ENCODE results near the gene SYT17. TPM values are rescaled to one million over a fixed set of nuclear protein-coding genes. Genes with fewer than 3 reads are reported as not detected.

Gene SYT17
- polyA plus RNA-seq, 1 donor from 2014 or later: 3.2 TPM

- Mint-ChIP-seq H3K9me3 (peaks cover 5 to 16% (median 12%) of the 10 kb centered on the region in 3 donors), H3K36me3 (peaks cover 9% of the 10 kb centered on the region), H3K27me3 (no peaks in the 10 kb centered on the region), H3K4me3 (no peak overlapping the region), H3K27ac (no peak overlapping the region), H3K4me1 (peaks cover 17 to 26% (median 24%) of the 10 kb centered on the region in 3 donors)
These were observed 35.4 kb downstream of the SYT17 start for GRCh38 chr16:19203374-19203966.

GRCh38 chr16:19210280-19210924 is 42.4 kb downstream of the SYT17 start:
- H3K36me3 Mint-ChIP-seq: peaks cover 2% of the 10 kb centered on the region
- peak overlapping the region; percentile 75 to 94 (median 86) for H3K4me3 Mint-ChIP-seq
- peaks cover 0 to 2% (median 2%) of the 10 kb centered on the region in 3 donors for H3K9me3 Mint-ChIP-seq
- peak overlapping the region; percentile 85 to 97 (median 93) for H3K27ac Mint-ChIP-seq
- no peaks in the 10 kb centered on the region for H3K27me3 Mint-ChIP-seq
- H3K4me1 Mint-ChIP-seq: peaks cover 21 to 36% (median 31%) of the 10 kb centered on the region in 3 donors

- no peaks in the 10 kb centered on the region for H3K27me3 Mint-ChIP-seq
- H3K4me3 Mint-ChIP-seq: peak overlapping the region; percentile 75 to 94 (median 86)
- peaks cover 17 to 35% (median 31%) of the 10 kb centered on the region in 3 donors for H3K4me1 Mint-ChIP-seq
- peak overlapping the region; percentile 85 to 97 (median 93) for H3K27ac Mint-ChIP-seq
- peaks cover 2% of the 10 kb centered on the region for H3K36me3 Mint-ChIP-seq
- H3K9me3 Mint-ChIP-seq: peaks cover 0 to 2% (median 2%) of the 10 kb centered on the region in 3 donors
These were observed 42.9 kb downstream of the SYT17 start for GRCh38 chr16:19210968-19211367.

GRCh38 chr16:19212059-19212458 is 44.0 kb downstream of the SYT17 start:
- Mint-ChIP-seq H3K27me3 (no peaks in the 10 kb centered on the region), H3K36me3 (peaks cover 3% of the 10 kb centered on the region), H3K27ac (no peak overlapping the region), H3K9me3 (peaks cover 0 to 4% (median 2%) of the 10 kb centered on the region in 3 donors), H3K4me1 (peaks cover 14 to 33% (median 26%) of the 10 kb centered on the region in 3 donors), H3K4me3 (no peak overlapping the region)

GRCh38 chr16:19213885-19214284 is 45.8 kb downstream of the SYT17 start:
- H3K4me1 Mint-ChIP-seq: peaks cover 17 to 27% (median 24%) of the 10 kb centered on the region in 3 donors
- H3K4me3 Mint-ChIP-seq: no peak overlapping the region
- no peaks in the 10 kb centered on the region for H3K27me3 Mint-ChIP-seq
- H3K9me3 Mint-ChIP-seq: peaks cover 0 to 4% (median 2%) of the 10 kb centered on the region in 3 donors
- no peak overlapping the region for H3K27ac Mint-ChIP-seq
- peaks cover 3% of the 10 kb centered on the region for H3K36me3 Mint-ChIP-seq

GRCh38 chr16:19215705-19216104 is 47.7 kb downstream of the SYT17 start:
- no peaks in the 10 kb centered on the region for H3K27me3 Mint-ChIP-seq
- H3K9me3 Mint-ChIP-seq: peaks cover 0 to 4% (median 2%) of the 10 kb centered on the region in 3 donors

GRCh38 chr16:19218581-19218980 is 50.5 kb downstream of the SYT17 start:
- Mint-ChIP-seq H3K9me3 (peaks cover 0 to 2% (median 0%) of the 10 kb centered on the region in 3 donors), H3K4me1 (peaks cover 0 to 16% (median 7%) of the 10 kb centered on the region in 3 donors), H3K27me3 (no peaks in the 10 kb centered on the region), H3K4me3 (no peak overlapping the region), H3K36me3 (peaks cover 3% of the 10 kb centered on the region), H3K27ac (peak overlapping the region in 1 of 3 donors; percentile 3)

More at GRCh38 chr16:19215705-19216104, 47.7 kb downstream of the SYT17 start:
- Mint-ChIP-seq H3K36me3 (peaks cover 3% of the 10 kb centered on the region), H3K4me3 (no peak overlapping the region), H3K4me1 (peaks cover 9 to 24% (median 17%) of the 10 kb centered on the region in 3 donors), H3K27ac (no peak overlapping the region)

- H3K36me3 Mint-ChIP-seq: peaks cover 10% of the 10 kb centered on the region
These were observed 51.8 kb downstream of the SYT17 start for GRCh38 chr16:19219836-19220235.

GRCh38 chr16:19223235-19224170 is 55.5 kb downstream of the SYT17 start:
- peaks cover 5 to 16% (median 6%) of the 10 kb centered on the region in 3 donors for H3K9me3 Mint-ChIP-seq
- H3K27ac Mint-ChIP-seq: no peak overlapping the region
- no peaks in the 10 kb centered on the region for H3K27me3 Mint-ChIP-seq
- H3K36me3 Mint-ChIP-seq: peaks cover 23% of the 10 kb centered on the region
- peaks cover 0 to 6% (median 0%) of the 10 kb centered on the region in 3 donors for H3K4me1 Mint-ChIP-seq
- H3K4me3 Mint-ChIP-seq: peak overlapping the region in 1 of 4 donors; percentile 21

More at GRCh38 chr16:19219836-19220235, 51.8 kb downstream of the SYT17 start:
- Mint-ChIP-seq H3K27ac (no peak overlapping the region), H3K4me1 (peaks cover 0 to 16% (median 7%) of the 10 kb centered on the region in 3 donors), H3K27me3 (no peaks in the 10 kb centered on the region), H3K9me3 (peaks cover 3 to 7% (median 4%) of the 10 kb centered on the region in 3 donors), H3K4me3 (no peak overlapping the region)

GRCh38 chr16:19225651-19226050 is 57.6 kb downstream of the SYT17 start:
- no peak overlapping the region for H3K27ac Mint-ChIP-seq
- H3K27me3 Mint-ChIP-seq: no peaks in the 10 kb centered on the region
- H3K4me3 Mint-ChIP-seq: no peak overlapping the region
- H3K4me1 Mint-ChIP-seq: no peaks in the 10 kb centered on the region
- peaks cover 22% of the 10 kb centered on the region for H3K36me3 Mint-ChIP-seq
- peaks cover 5 to 16% (median 6%) of the 10 kb centered on the region in 3 donors for H3K9me3 Mint-ChIP-seq

GRCh38 chr16:19227643-19228042 is 59.6 kb downstream of the SYT17 start:
- Mint-ChIP-seq H3K4me1 (no peaks in the 10 kb centered on the region), H3K27ac (no peak overlapping the region), H3K9me3 (peaks cover 6 to 16% (median 8%) of the 10 kb centered on the region in 3 donors), H3K36me3 (peaks cover 24% of the 10 kb centered on the region), H3K4me3 (no peak overlapping the region), H3K27me3 (no peaks in the 10 kb centered on the region)

- Mint-ChIP-seq H3K4me1 (no peaks in the 10 kb centered on the region), H3K4me3 (no peak overlapping the region), H3K27ac (no peak overlapping the region), H3K36me3 (peaks cover 24% of the 10 kb centered on the region), H3K27me3 (no peaks in the 10 kb centered on the region), H3K9me3 (peaks cover 6 to 16% (median 8%) of the 10 kb centered on the region in 3 donors)
These were observed 60.0 kb downstream of the SYT17 start for GRCh38 chr16:19228052-19228451.

- Mint-ChIP-seq H3K4me3 (no peak overlapping the region), H3K4me1 (no peaks in the 10 kb centered on the region), H3K36me3 (peaks cover 26% of the 10 kb centered on the region), H3K27me3 (no peaks in the 10 kb centered on the region), H3K9me3 (peaks cover 6 to 16% (median 8%) of the 10 kb centered on the region in 3 donors), H3K27ac (no peak overlapping the region)
These were observed 60.5 kb downstream of the SYT17 start for GRCh38 chr16:19228575-19228974.

- Mint-ChIP-seq H3K4me3 (no peak overlapping the region), H3K27ac (no peak overlapping the region), H3K36me3 (peaks cover 15% of the 10 kb centered on the region), H3K27me3 (no peaks in the 10 kb centered on the region), H3K9me3 (peaks cover 2 to 13% (median 8%) of the 10 kb centered on the region in 3 donors), H3K4me1 (no peaks in the 10 kb centered on the region)
These were observed 62.5 kb downstream of the SYT17 start for GRCh38 chr16:19230575-19230974.

All from IgD-negative memory B cell (primary cell).